Stimulated activated CD8-positive, alpha-beta memory T cell treated with anti-CD3 and anti-CD28 coated beads, Interleukin-4, amount 100 ng/mL, for 48 hours (primary cell): ENCODE results near the gene AP2B1.
"Not testable (repeated sequence)": the region's sequence is repeated elsewhere in the genome, so short reads cannot be mapped to it uniquely, and the experiment has no call there.

Experiments used
- DNase-seq: peaks from one replicate; pipeline ENCODE4 v3.0.0-alpha.2; 2020

The AP2B1 gene

DNA sequence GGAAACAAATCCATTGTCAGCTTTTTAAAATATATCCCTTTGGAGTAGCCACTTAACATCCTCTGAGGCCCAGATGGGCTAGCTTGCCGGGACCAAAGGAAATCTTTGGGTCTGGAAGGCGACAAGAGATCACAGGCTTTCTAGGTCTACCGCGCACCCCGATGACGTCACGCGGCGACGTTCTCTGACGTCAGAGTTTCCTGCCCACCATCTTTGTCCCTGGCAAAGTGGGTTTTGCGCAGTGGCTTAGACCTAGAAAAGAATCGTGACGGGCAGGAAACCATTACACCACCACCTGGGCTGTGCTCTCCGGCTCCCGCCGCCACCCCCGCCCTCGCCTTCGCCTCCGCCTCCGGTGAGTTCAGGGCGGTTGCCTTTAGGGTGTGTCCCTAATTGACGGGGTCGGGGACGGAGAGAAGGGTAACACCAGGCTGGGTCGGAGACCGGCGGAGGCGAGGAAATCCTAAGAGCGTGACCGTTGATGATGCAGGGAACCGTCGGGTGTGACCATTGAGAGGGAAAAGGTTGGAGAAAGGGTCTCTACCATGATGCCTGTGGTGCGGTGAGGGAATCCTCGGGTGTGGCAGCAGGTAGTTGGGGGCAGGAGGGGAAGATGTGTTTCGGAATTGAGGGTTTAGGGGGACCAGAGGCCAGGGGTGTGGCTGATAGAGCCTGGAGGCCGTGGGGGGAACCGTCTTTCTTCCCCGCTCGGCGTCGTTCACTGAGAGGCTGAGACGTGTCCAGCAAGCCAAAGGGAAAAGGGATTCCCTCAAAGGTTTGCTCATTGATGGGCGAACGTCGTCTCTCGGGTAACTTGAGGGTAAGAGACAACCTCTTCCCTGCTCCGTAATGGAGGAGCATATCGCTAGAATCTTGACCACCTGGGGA, at the start of gene AP2B1:
Gene AP2B1, plus strand, starts transcription at position 249 of the 888 bp plus-strand sequence. CDS start 6,709 bp downstream, outside the sequence.
- DNase-seq, result peak; percentile 99

DNA sequence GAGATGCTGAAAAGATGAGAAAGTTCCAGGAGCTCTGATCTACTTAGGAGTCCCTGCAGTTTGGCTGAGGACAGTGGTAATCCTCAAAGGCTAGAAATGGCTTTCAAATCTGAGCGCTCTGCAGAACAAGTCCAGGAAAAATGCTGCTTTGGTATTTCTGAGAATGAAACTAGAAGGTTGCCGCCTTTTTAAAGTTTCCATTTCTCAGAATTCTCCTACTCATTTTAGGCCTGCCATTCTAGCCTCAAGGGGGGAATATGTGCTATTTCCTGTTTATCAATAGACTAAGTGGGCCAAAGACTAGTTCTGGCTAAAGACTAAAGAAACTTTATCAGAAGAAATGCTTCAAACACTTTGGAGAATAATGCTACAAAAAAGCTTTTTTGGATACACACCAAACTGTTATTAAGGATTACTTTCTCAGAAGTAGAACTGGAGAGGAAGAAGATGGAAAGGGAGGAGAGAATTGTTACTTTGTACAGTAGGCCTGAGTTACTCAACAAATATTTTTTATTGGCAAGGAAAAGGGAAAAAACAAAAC, 49.5 kb upstream of the AP2B1 start, which contains the start of gene SLFN12L:
Gene SLFN12L, minus strand, starts transcription at position 78 of the 541 bp plus-strand sequence. CDS start 15,314 bp downstream, outside the sequence.
- DNase-seq, result no peak

DNA sequence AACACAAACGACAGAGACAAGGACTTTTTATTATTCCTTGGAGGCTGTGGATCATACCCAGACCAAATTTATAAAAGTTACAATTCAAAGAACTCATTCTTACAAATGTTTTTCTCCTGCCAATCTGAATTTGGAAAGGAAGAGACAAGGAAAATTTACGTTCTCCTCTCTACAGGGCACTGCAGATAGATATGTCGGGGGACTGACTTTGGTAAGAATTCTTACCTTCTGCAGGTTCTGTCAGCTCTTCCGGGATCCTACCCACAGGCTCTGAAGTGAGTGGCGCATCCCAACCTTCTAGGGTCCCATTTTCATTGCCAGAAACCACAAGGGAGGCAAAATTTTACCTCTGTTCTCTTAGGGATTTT, 47.5 kb upstream of the AP2B1 start:
- no peak for DNase-seq

DNA sequence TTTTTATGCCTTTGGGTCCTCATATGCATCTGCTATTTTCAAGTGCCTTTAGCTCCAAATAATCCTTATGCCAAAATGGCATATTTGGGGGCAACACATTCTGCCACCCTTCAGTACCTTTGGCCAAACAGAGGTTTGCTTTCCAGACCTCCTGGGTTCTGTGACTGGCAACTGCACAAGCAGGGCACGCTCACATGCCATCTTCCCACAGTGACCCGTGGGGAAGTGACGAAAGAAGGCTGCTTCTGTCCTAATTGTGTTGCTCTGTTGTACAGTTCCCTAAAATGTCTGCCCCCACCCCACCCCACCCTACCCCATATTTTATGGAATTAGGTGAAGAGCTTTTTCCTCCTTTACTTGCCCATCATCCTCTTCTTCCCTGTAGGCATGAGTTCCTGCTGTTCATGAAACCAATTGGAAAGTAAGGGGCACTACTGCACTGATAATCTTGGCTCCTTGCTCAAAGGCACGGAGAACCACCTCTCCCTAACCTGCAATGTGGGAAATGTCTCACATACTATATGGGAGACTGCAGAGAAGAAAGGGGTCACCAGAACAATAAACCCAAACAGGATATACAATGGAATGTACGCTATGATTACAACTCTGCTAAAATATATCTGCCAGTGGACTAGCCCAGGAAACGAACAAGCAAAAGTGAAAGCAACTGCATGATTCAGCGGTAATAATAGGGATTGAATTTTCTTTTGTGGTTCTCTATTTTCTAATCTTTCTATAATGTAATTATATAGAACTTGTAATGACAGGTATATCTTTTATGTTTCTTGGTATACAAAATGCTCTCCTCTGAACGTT, 46.3 kb upstream of the AP2B1 start:
- peak; percentile 69 for DNase-seq

DNA sequence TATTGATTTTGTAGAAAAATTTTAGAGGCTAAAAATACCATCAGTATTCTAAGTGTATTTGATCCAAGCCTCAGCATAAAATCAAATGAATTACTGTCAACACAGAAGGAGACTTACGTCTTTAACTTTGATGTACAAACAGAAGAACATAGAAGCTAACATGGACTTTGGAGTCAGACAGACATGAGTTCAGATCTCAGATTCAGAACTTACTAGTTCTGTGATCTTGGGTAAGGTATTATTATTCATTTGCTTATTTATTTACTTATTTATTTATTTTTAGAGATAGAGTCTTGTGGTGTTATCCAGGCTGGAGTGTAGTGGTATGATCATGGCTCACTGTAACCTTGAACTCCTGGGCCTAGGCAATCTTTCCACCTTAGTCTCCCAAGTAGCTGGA, 45.7 kb upstream of the AP2B1 start:
- DNase-seq, result no peak

DNA sequence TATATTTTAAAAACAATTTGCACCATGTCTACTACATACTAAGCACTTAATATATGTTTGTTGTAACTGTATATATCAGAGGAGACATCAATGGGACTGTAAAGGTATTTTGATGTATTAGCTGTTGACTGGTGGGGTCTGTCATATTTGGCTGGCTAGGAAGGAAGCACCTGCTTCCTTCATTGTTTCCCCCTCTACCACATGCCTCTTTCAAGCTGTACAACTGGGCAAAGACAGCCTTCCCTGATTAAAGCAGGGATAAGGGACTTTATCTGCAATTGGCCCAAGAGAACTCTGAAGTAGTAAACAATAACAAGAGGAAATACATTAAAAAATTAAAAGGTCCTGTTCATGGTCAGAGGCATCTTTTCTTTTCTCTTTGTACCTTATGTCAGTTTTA, 44.1 kb upstream of the AP2B1 start:
- DNase-seq, result no peak

DNA sequence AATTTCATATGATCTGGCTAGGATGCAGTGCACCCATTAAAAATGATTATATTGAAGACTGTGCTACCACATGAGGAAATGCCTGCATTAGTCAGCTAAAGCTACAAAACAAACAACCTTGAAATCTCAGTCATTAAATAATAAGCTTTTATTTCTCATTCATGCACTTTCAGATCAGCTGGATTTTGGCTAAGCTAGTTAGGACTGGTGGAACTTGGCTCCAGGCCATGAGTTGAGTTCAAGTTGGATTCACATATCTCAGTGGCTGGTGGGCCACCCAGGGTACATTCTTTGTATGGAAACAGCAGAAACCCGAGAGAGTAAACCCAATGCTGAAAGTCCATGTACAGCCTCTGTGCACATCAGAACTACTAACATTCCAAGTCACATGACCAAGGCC, 43.3 kb upstream of the AP2B1 start:
- DNase-seq, result no peak

DNA sequence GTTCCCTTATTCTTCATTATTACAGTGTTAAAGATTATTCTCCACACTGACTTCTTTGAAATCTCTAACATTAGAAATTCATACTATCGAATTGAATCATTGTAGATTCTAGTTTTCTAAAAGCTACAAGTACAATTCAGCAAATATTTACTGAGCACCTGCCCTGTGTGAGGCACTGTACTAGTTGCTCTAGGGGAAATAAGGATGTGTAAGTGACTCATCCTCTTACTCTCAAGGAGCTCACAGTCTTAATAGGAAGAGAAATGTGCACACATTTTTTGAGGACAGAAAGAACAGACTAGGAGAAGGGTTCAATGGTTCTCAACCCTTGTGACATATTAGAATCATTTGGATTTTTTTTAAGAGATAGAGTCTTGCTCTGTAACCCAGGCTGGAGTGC, 42.0 kb upstream of the AP2B1 start:
- DNase-seq, result no peak

DNA sequence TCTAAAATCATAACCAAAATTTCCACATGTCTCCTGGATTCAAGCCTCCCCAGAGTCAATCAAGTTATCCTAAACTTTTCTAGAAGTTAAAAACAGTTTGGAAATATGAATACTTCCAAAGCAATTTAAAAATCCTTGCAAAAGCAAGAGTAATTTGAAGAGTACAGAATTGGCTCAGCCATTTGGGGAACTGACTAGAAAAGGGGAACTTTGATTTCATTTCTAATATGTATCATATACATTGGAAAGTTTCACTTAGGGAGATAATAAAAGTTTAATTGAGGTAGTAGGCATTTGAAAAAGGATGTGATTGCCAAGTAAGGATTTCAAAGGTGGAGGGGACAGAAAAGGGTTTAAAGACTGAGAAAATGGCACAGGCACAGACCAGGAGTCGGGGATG, 40.6 kb upstream of the AP2B1 start:
- DNase-seq, result no peak

DNA sequence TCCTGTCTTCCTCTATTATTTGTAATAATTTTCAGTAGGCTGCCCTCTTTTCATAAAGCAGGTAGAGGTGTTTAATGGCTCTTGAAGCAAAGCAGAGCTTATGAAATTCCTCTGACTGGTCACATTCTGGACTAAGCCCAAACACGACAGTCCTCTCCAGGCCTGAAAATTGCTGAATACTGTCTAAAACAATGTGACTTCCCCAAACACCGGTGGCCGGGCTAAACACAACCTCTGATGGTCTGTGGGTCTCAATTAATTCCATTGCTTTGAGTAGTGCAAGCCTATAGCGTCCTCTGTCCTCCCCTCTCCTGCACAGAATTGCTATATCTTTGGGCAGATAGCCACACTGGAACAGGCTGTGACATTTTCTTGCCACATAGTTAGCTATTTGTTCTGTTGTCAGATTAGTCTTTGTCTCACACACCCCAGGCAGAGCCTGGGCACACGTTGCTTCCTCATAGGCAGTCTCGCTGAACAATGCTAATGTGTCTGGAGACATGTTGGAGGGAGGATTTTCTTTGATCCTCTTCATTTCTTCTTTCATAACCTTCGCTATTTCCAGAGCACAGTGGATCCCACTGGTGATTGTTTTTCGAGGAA, 38.8 kb upstream of the AP2B1 start:
- no peak for DNase-seq

DNA sequence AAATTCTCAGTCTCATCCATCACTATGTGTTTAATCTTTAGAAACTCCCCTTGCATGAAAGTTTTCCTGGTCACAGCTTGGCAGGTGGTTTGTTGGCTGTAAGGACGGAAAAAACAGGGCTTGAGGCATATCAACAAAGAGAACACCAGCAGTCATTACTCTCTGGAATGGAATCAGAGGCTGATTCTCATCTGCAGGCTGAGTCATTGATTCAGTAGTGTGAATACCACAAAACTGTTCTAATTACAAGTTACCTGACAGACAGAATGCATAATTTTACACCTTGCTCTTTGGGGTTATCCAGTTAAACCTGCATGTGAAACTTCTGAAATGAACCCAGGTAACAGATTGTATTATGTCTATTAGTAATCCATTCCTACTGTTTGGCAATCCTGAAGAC, 38.1 kb upstream of the AP2B1 start:
- DNase-seq, result no peak

DNA sequence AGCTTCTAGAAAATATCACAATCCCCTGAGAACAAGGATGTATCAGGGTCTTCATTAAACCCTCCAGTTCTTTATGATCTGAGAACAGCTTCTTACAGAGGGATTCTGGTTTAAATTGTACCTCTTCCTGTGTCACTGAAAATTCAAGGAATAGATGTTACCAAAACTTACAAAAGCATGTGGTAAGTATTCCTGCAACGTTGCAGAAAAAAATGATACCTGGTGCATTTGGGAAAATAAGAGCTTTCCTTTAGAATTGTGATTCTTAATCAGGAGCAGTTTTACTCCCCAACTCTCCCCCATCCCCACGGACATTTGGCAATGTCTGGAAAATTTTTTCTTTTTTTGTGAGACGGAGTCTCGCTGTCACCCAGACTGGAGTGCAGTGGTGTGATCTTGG, 33.8 kb upstream of the AP2B1 start:
- DNase-seq, result no peak

DNA sequence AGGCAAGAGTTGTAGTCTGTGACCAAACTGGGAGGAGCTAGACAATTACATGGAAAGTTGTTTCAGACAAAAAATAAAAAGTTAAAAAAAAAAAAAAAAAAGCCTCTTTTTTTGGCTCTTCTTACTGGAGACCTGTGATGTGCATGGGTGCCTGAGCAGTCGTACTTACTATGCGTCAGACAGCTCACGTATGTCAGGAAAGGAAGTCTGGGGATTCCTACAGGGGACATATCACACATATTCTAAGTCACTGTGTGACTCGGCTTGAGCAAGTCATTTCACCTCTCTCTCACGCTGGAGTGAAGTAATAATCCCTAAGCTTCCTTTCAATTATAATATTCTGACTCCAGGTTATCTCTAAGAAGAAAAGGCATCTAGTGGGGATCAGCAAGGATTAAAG, 32.5 kb upstream of the AP2B1 start:
- no peak for DNase-seq

DNA sequence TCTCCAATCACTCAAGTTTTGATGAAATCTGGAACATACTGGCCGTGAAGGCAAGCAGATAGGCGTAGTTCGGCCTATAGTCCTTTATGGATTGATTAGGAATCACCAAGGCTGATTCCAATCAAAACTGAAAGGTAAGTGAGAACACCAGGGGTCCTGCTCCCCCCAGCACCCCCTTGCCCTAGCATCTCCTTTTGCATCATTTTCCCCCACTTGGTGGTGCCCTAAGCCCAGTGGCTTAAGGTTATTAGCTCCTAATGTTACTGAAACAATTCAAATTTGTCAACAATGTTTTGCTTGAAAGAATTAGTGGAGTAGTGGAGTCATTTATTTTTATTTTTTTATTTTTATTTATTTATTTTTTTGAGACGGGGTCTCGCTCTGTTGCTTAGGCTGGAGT, 31.4 kb upstream of the AP2B1 start:
- DNase-seq, result no peak

DNA sequence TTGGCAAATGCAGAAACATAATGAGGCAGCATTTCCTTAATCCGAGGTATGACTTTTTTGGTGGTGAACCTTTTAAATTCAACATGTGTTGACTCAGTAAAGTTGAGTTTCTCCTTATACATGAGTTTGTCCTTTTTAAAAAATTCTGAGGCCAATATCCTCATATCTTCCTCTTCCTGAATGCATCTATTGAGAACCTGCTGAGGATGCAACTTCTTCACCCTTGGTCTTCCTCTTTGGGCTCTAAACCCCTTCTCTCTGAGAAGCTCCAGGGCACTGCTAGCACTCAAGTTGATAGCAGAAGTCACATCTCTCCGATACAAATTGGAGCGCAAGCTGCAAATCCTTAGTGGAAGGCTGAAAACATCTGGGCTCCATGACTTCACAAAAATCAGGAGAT, 29.8 kb upstream of the AP2B1 start:
- no peak for DNase-seq

DNA sequence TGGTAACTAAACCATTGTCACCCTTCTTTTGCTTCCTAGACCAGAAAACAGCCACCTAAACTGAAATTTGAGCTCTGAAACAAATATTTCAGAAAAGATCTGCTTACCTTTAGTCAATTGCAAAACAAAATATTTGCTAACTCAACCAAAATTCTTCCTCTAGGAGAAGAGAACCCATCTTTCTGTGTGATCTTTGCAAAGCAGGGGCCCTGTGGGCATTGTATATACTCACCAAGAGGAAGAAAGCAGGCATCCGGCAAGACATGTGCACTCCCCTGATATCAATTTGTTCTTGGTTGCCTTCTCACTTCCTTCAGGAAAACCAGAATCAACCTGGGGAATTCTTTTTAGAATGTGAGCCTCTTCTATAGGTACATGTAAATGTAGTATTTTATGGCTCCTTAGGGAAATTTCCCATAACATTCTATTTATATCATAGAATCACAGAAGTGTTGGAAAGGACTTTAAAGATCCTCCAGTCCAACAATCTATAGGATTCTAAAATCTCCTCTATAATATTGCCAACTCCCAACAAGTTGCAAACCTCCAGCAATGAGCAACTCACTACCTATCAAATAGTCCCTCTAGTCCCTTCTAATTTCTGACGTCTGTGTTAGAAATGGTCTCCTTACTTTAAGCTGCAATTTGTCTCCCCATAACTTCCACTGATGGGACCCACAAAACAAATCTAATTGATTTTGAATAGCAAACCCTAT, 27.5 kb upstream of the AP2B1 start:
- no peak for DNase-seq

DNA sequence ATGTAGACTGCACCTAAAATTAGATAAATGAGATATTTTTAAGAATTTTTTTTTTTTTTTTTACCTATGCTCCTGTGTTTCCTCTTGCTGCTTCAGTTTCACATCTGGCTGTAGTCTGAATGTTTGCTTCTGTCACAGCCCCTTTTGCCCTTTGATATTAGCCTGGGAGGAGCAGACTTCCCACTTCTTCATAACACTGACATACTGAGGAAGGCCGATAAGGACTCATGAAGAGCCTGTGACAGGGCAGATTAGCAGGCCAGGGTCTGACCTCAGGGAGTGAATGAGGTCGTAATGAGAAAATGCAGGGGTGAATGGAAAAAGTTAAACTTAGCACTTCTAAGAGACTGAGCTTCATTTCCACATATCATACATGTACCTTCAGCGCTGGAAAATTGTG, 26.4 kb upstream of the AP2B1 start, which contains the start of gene SLFN14:
Gene SLFN14, minus strand, starts transcription at position 117 of the 400 bp plus-strand sequence. CDS start 2,757 bp downstream, outside the sequence.
- DNase-seq, result no peak

DNA sequence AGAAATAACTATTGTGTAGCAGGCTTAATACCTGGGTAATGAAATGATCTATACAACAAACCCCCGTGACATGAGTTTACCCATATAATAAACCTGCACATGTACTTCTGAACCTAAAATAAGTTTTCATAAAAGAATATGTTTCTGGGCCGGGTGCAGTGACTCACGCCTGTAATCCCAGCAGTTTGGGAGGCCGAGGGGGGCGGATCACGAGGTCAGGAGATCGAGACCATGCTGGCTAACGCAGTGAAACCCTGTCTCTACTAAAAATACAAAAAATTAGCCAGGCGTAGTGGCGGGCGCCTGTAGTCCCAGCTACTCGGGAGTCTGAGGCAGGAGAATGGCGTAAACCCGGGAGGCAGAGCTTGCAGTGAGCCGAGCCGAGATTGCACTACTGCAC, 23.9 kb upstream of the AP2B1 start:
- not testable (repeated sequence) for DNase-seq

DNA sequence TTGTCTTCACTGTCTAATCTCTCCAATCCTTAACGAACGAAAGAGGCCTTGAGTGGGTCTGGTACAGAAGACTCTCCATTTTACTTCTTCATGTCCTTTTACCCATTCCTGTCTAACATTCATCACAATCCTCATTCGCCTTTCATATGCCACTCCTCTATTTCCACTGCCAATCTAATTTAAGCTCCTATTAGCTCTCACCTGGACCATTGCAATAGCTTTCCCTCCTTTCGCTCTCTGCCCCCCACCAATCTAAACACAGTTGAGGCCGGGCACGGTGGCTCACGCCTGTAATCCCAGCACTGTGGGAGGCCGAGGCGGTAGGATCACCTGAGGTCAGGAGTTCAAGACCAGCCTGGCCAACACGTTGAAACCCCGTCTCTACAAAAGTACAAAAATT, 20.2 kb upstream of the AP2B1 start:
- no peak for DNase-seq

DNA sequence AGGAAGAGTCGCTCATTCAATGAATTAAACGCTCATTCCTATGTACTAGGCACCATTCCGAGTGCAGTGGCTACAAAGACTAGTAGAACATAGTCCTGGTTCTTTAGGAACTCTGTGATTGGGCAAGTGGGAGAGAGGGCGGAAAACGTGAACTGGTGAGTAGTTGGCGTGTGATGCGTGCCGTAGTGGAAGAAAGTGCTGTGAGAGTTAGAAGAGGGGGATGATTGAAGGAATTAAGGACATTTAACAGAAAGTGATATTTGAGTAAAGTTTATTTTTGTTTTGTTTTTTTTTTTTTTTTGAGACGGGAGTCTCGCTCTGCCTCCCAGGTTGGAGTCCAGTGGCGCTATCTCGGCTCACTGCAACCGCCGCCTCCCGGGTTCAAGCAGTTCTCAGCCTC, 18.6 kb upstream of the AP2B1 start:
- peak; percentile 60 for DNase-seq

DNA sequence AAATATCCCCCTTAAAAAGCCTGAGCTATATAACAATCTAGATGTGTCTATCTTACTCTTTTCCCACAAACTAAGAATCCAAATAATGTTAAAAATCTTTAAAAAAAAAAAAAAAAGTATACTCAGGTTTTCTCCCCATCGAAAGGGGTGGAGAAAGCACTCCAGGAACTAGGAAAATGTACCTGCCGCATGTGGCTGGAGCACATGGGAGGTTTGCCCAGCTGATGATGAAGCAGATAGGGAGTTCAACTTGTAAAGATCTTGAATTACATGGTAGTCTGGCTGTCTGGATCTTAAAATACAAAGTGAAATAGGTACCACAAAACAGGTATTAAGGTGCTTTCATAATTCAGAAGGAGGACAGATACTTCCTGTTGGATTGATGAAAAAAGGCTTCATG, 17.7 kb upstream of the AP2B1 start:
- no peak for DNase-seq

DNA sequence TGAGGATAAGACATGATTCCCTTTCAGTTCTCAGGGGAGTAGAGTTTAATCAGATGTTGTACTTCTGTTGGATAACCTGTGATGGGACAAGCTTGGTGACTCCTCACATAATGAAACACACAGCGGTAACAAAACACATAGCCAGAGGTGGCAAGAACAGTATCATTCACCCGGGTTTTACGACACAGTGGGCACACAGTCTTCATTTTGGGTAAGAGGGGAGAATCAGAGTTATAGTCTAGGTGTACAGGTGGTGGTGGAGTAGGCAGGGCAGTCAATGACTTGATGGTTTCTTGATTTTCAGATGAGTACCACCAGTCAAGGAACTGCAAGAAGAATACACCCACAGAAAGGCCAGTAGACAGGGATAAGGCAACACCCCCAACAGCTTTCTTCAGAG, 11.4 kb upstream of the AP2B1 start:
- DNase-seq, result no peak

DNA sequence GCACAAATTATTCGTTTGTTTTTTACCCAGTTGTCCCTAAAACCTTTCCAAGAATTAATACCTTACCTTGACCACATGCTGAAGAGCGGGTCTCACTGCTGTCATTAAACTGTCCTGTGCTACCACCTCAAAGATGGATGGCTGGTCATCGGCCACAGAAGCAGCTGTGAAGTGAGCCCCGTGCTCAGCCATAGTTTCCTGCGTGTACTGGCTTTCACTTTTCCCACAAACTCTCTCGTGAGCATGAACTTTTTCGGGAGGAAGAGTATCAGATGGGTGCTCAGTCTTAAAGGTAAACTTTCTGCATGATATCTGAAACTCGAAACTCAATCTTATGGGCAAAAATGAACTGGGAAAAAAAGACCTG, 9.3 kb upstream of the AP2B1 start:
- DNase-seq, result no peak
